AG09309 (cell line): ENCODE data around the gene KRT4.

Source experiments
- DNase-seq: peaks from one replicate; pipeline ENCODE4 v3.0.0-alpha.2; 2010; ENCODE audit warnings: low read depth
- H3K4me3 ChIP-seq: 2 replicates; pipeline ENCODE4 v1.5.1; 2011; ENCODE audit warnings: mild to moderate bottlenecking, low read depth, low read length, moderate library complexity; ENCODE audit not compliant: control insufficient read depth
- CTCF ChIP-seq: IDR thresholded peaks from 2 replicates; pipeline ENCODE4 v1.5.1; 2011; ENCODE audit warnings: mild to moderate bottlenecking, low read depth, low read length, inconsistent platforms; ENCODE audit not compliant: insufficient read depth, control insufficient read depth; ENCODE audit errors: missing control alignments

The KRT4 gene

GRCh38 chr12:52817699-52818238 lies 3.9 kb upstream of the KRT4 start:
- TF ChIP-seq CTCF, result no peak

GRCh38 chr12:52817003-52817698 lies 3.2 kb upstream of the KRT4 start:
- TF ChIP-seq CTCF, result no peak
- no peak overlapping the region for H3K4me3 ChIP-seq
- no peak for DNase-seq

More at GRCh38 chr12:52817699-52818238, 3.9 kb upstream of the KRT4 start:
- DNase-seq, result no peak
- no peak overlapping the region for H3K4me3 ChIP-seq

- TF ChIP-seq CTCF, result no peak
- H3K4me3 ChIP-seq, result no peak overlapping the region
- DNase-seq, result no peak
Observed at GRCh38 chr12:52815676-52816588, 2.0 kb upstream of the KRT4 start.

GRCh38 chr12:52815161-52815560 lies 1.2 kb upstream of the KRT4 start:
- H3K4me3 ChIP-seq, result no peak overlapping the region
- no peak for DNase-seq
- no peak for TF ChIP-seq CTCF

- TF ChIP-seq CTCF, result no peak
- no peak overlapping the region for H3K4me3 ChIP-seq
- no peak for DNase-seq
Observed at GRCh38 chr12:52814710-52815155, 817 bp upstream of the KRT4 start.

- no peak for TF ChIP-seq CTCF
- no peak for DNase-seq
- H3K4me3 ChIP-seq, result no peak overlapping the region
Observed at GRCh38 chr12:52813203-52813819, 605 bp downstream of the KRT4 start.
